Common myeloid progenitor, CD34-positive (primary cell): Measurements from ENCODE around the gene CAT.

Experiments
- CTCF ChIA-PET: fragments of 350-600 bp; sonication (Branson Sonifier 250); formaldehyde crosslinking; loops from one replicate; lab custom pipeline; 2021; ENCODE audit warnings: antibody characterized with exemption; lab: Charles Lee
- POLR2A ChIA-PET: fragments of 350-600 bp; sonication (Branson Sonifier 250); formaldehyde crosslinking; loops from one replicate; lab custom pipeline; 2021; ENCODE audit warnings: antibody characterized with exemption; lab: Charles Lee
- DNase-seq, 3 donors: peaks; one replicate each; pipeline versions ENCODE4 v3.0.0 to v3.0.0-alpha.2; 2013
- H3K27ac ChIP-seq, 2 experiments: 1 replicate in 1 of 2; 2 replicates in 1 of 2; pipeline ENCODE4 v1.7.0; 2013; ENCODE audit warnings: inconsistent platforms in 2 of 2, low read length in 2 of 2, mild to moderate bottlenecking in 2 of 2, low read depth in 1 of 2, moderate library complexity in 1 of 2; ENCODE audit not compliant: severe bottlenecking in 2 of 2, insufficient read depth in 1 of 2, poor library complexity in 1 of 2
- H3K27me3 ChIP-seq, 5 experiments: replicated peaks in 2 of 5; 1 replicate in 3 of 5; 2 replicates in 2 of 5; pipeline versions ENCODE4 v1.6.1 to v1.7.0; 2013; ENCODE audit warnings: low read length in 4 of 5, mild to moderate bottlenecking in 2 of 5, moderate library complexity in 2 of 5, inconsistent platforms in 1 of 5; ENCODE audit not compliant: insufficient read depth in 5 of 5, control insufficient read depth in 4 of 5
- H3K36me3 ChIP-seq, 4 experiments: 1 replicate in 2 of 4; 2 replicates in 2 of 4; pipeline versions ENCODE4 v1.6.1 to v1.7.0; 2013; ENCODE audit warnings: low read length in 3 of 4, control low read depth in 1 of 4, mild to moderate bottlenecking in 1 of 4; ENCODE audit not compliant: control insufficient read depth in 4 of 4, insufficient read depth in 4 of 4
- H3K4me1 ChIP-seq, 4 experiments: 1 replicate in 3 of 4; 2 replicates in 1 of 4; pipeline versions ENCODE4 v1.6.1 to v1.7.1; 2013; ENCODE audit warnings: low read length in 3 of 4, mild to moderate bottlenecking in 3 of 4, control low read depth in 1 of 4, inconsistent platforms in 1 of 4, moderate library complexity in 1 of 4; ENCODE audit not compliant: control insufficient read depth in 4 of 4, insufficient read depth in 4 of 4; ENCODE audit errors: control extremely low read depth in 1 of 4
- H3K4me3 ChIP-seq, 7 experiments: 1 replicate in 4 of 7; 2 replicates in 3 of 7; pipeline versions ENCODE4 v1.5.1 to v1.7.0; 2013; ENCODE audit warnings: mild to moderate bottlenecking in 7 of 7, low read length in 6 of 7, moderate library complexity in 6 of 7, inconsistent platforms in 2 of 7, low read depth in 2 of 7, control low read depth in 1 of 7; ENCODE audit not compliant: insufficient read depth in 4 of 7, control insufficient read depth in 1 of 7; ENCODE audit errors: extremely low read depth in 1 of 7
- H3K9me3 ChIP-seq, 5 experiments: 1 replicate in 4 of 5; 2 replicates in 1 of 5; pipeline versions ENCODE4 v1.6.1 to v1.7.1; 2013; ENCODE audit warnings: low read length in 4 of 5, mild to moderate bottlenecking in 2 of 5, inconsistent platforms in 1 of 5, low read depth in 1 of 5, moderate library complexity in 1 of 5; ENCODE audit not compliant: control insufficient read depth in 4 of 5, insufficient read depth in 2 of 5; ENCODE audit errors: control extremely low read depth in 1 of 5
- WGBS: methylation state at CpG from one replicate; pipeline ENCODE4 v1.1.5; 2013; ENCODE audit not compliant: insufficient coverage; 5-methylcytosine and 5-hydroxymethylcytosine counted together

Gene CAT

GRCh38 chr11:34404280-34404679, 34.5 kb upstream of the CAT start:
- WGBS: 92% methylated on average over 6 of the region's 6 CpGs
- H3K9me3 ChIP-seq: peaks cover 0 to 8% (median 0%) of the 10 kb centered on the region in 5 experiments
- no peak for DNase-seq
- ChIA-PET CTCF (interaction anchor here (0.6 to 1.9 kb wide), 7 partner anchors 10 to 63 kb away, joined by 3 to 5 read pairs (median 4); no protein-coding TSS in a partner anchor), POLR2A (no interaction called here)
- H3K36me3 ChIP-seq: no peaks in the 10 kb centered on the region
- no peak overlapping the region for H3K4me3 ChIP-seq
- H3K27me3 ChIP-seq: no peaks in the 10 kb centered on the region
- H3K4me1 ChIP-seq: no peaks in the 10 kb centered on the region
- H3K27ac ChIP-seq: no peak overlapping the region

- Histone ChIP-seq H3K36me3 (no peaks in the 10 kb centered on the region), H3K4me3 (no peak overlapping the region), H3K9me3 (peaks cover 0 to 1% (median 0%) of the 10 kb centered on the region in 5 experiments), H3K4me1 (no peaks in the 10 kb centered on the region), H3K27ac (no peak overlapping the region), H3K27me3 (no peaks in the 10 kb centered on the region)
- WGBS: 87% methylated on average over 7 of the region's 7 CpGs
- no peak for DNase-seq
- ChIA-PET POLR2A (no interaction called here), CTCF (interaction anchor here (1.6 kb wide), 1 partner anchor 62 kb away, joined by 4 read pairs; no protein-coding TSS in a partner anchor)
Measured at GRCh38 chr11:34405079-34405858, 33.5 kb upstream of the CAT start.

GRCh38 chr11:34406413-34406812, 32.3 kb upstream of the CAT start:
- no peak for DNase-seq
- no peak overlapping the region for H3K27ac ChIP-seq
- no peaks in the 10 kb centered on the region for H3K9me3 ChIP-seq
- no peak overlapping the region for H3K4me3 ChIP-seq
- no peaks in the 10 kb centered on the region for H3K27me3 ChIP-seq
- no peaks in the 10 kb centered on the region for H3K36me3 ChIP-seq
- ChIA-PET CTCF (interaction anchor here (0.6 to 1.7 kb wide), 3 partner anchors 10 to 25 kb away, joined by 3 read pairs; no protein-coding TSS in a partner anchor), POLR2A (no interaction called here)
- WGBS: 83% methylated on average over 1 of the region's 3 CpGs
- no peaks in the 10 kb centered on the region for H3K4me1 ChIP-seq

GRCh38 chr11:34407121-34407813, 31.5 kb upstream of the CAT start:
- ChIA-PET CTCF (interaction anchor here (0.6 to 1.7 kb wide), 3 partner anchors 11 to 24 kb away, joined by 3 read pairs; no protein-coding TSS in a partner anchor), POLR2A (no interaction called here)
- no peaks in the 10 kb centered on the region for H3K27me3 ChIP-seq
- 100% methylated on average over 1 of the region's 2 CpGs for WGBS
- H3K36me3 ChIP-seq: no peaks in the 10 kb centered on the region
- H3K27ac ChIP-seq: no peak overlapping the region
- H3K9me3 ChIP-seq: peaks cover 0 to 3% (median 0%) of the 10 kb centered on the region in 5 experiments
- no peak overlapping the region for H3K4me3 ChIP-seq
- H3K4me1 ChIP-seq: no peaks in the 10 kb centered on the region
- DNase-seq: no peak

GRCh38 chr11:34408580-34409172, 30.1 kb upstream of the CAT start:
- H3K27ac ChIP-seq: no peak overlapping the region
- CTCF ChIA-PET: interaction anchor here (1.8 kb wide), 1 partner anchor 9 kb away, joined by 7 read pairs; no protein-coding TSS in a partner anchor
- H3K4me1 ChIP-seq: no peaks in the 10 kb centered on the region
- no peak for DNase-seq
- POLR2A ChIA-PET: no interaction called here
- H3K36me3 ChIP-seq: no peaks in the 10 kb centered on the region
- peaks cover 6 to 11% (median 8%) of the 10 kb centered on the region in 5 experiments for H3K9me3 ChIP-seq
- no peak overlapping the region for H3K4me3 ChIP-seq
- WGBS: 94% methylated on average over 2 of the region's 2 CpGs
- no peaks in the 10 kb centered on the region for H3K27me3 ChIP-seq

- H3K36me3 ChIP-seq: no peaks in the 10 kb centered on the region
- no peak for DNase-seq
- H3K4me3 ChIP-seq: no peak overlapping the region
- no peaks in the 10 kb centered on the region for H3K4me1 ChIP-seq
- H3K27ac ChIP-seq: no peak overlapping the region
- H3K9me3 ChIP-seq: peaks cover 7 to 21% (median 10%) of the 10 kb centered on the region in 5 experiments
- POLR2A ChIA-PET: no interaction called here
- CTCF ChIA-PET: interaction anchor here (1.2 kb wide), 1 partner anchor 15 kb away, joined by 3 read pairs; no protein-coding TSS in a partner anchor
- no CpG with 5 or more reads among the region's 3 CpGs for WGBS
- H3K27me3 ChIP-seq: no peaks in the 10 kb centered on the region
Measured at GRCh38 chr11:34411111-34411510, 27.6 kb upstream of the CAT start.
